ENCODE results near the gene ACAP2. TPM values are rescaled to one million over a fixed set of nuclear protein-coding genes. Genes with fewer than 3 reads are reported as not detected.

ACAP2 gene
- total and polyA plus RNA-seq, 7 donors = 3.2 to 12.5 (median 10.2) TPM

GRCh38 chr3:195257454-195258448 is 185.1 kb downstream of the ACAP2 start:
- no peak for TF ChIP-seq CTCF (IDR thresholded peaks at IDR 0.05)
- Histone ChIP-seq H3K9me3 (no peaks in the 10 kb centered on the region), H3K27ac (no peak overlapping the region), H3K36me3 (ENCODE audit: insufficient read depth in 1 of 2, low read depth in 1 of 2) (no peaks in the 10 kb centered on the region), H3K4me1 (peaks cover 22% of the 10 kb centered on the region), H3K4me3 (no peak overlapping the region), H3K27me3 (ENCODE audit: insufficient read depth in 3 of 3, low read length in 2 of 3) (no peaks in the 10 kb centered on the region)
- DNase-seq (no peak), ATAC-seq (no peak)
- 86 to 94% (median 87%) methylated on average over 15 to 16 of the region's 16 CpGs for WGBS, 3 donors
- intact Hi-C loops (cut with DNase I) = loop anchor here (5.0 to 10.0 kb wide), 4 partner anchors 100 to 575 kb away; no protein-coding TSS in a partner anchor

GRCh38 chr3:195256639-195257453 is 186.0 kb downstream of the ACAP2 start:
- no peak for ATAC-seq
- H3K9me3 ChIP-seq = no peaks in the 10 kb centered on the region
- H3K36me3 ChIP-seq (ENCODE audit: insufficient read depth in 1 of 2, low read depth in 1 of 2) = no peaks in the 10 kb centered on the region
- whole genome bisulfite sequencing, 3 donors = 94 to 97% (median 96%) methylated on average over 19 of the region's 19 CpGs
- H3K27me3 ChIP-seq (ENCODE audit: insufficient read depth in 3 of 3, low read length in 2 of 3) = no peaks in the 10 kb centered on the region
- H3K4me3 ChIP-seq = no peak overlapping the region
- DNase-seq = no peak
- intact Hi-C loops (cut with DNase I) = loop anchor here (5.0 to 10.0 kb wide), 4 partner anchors 100 to 575 kb away; no protein-coding TSS in a partner anchor
- no peak overlapping the region for H3K27ac ChIP-seq
- H3K4me1 ChIP-seq = peaks cover 28% of the 10 kb centered on the region
- TF ChIP-seq CTCF (IDR thresholded peaks at IDR 0.05) = no peak

- 87 to 91% (median 88%) methylated on average over 22 of the region's 22 CpGs for WGBS, 3 donors
- ATAC-seq (no peak), DNase-seq (no peak)
- Histone ChIP-seq H3K9me3 (no peaks in the 10 kb centered on the region), H3K27me3 (ENCODE audit: insufficient read depth in 3 of 3, low read length in 2 of 3) (no peaks in the 10 kb centered on the region), H3K27ac (no peak overlapping the region), H3K36me3 (ENCODE audit: insufficient read depth in 1 of 2, low read depth in 1 of 2) (no peaks in the 10 kb centered on the region), H3K4me1 (peaks cover 28% of the 10 kb centered on the region), H3K4me3 (no peak overlapping the region)
- intact Hi-C loops (cut with DNase I) = loop anchor here (5.0 to 10.0 kb wide), 4 partner anchors 99 to 574 kb away; no protein-coding TSS in a partner anchor
- no peak for TF ChIP-seq CTCF (IDR thresholded peaks at IDR 0.05)
These were observed 187.0 kb downstream of the ACAP2 start for GRCh38 chr3:195255571-195256501.

GRCh38 chr3:195255176-195255500 is 187.7 kb downstream of the ACAP2 start:
- intact Hi-C loops (cut with DNase I) = loop anchor here (5.0 to 10.0 kb wide), 4 partner anchors 98 to 573 kb away; no protein-coding TSS in a partner anchor
- Histone ChIP-seq H3K27ac (no peak overlapping the region), H3K36me3 (ENCODE audit: insufficient read depth in 1 of 2, low read depth in 1 of 2) (no peaks in the 10 kb centered on the region), H3K4me3 (no peak overlapping the region), H3K9me3 (no peaks in the 10 kb centered on the region), H3K4me1 (peaks cover 28% of the 10 kb centered on the region), H3K27me3 (ENCODE audit: insufficient read depth in 3 of 3, low read length in 2 of 3) (no peaks in the 10 kb centered on the region)
- TF ChIP-seq CTCF (IDR thresholded peaks at IDR 0.05) = no peak
- WGBS, 3 donors = 89 to 96% (median 93%) methylated on average over 13 of the region's 13 CpGs
- no peak for DNase-seq
- ATAC-seq = no peak

Data from psoas muscle (tissue), 8 donors.